ENCODE measurements around the gene UBE2Z. TPM values are rescaled to one million over a fixed set of nuclear protein-coding genes. Genes with fewer than 3 reads are reported as not detected.

UBE2Z gene
- total RNA-seq, 1 donor from 2014 or later = 76.5 TPM

Other genes starting within 250 kb of the UBE2Z start
- gene PRAC1, start 185.9 kb upstream of the UBE2Z start, total RNA-seq (ENCODE audit: unreplicated experiment) = not detected
- not detected for gene PRAC2, start 185.2 kb upstream of the UBE2Z start, total RNA-seq (ENCODE audit: unreplicated experiment)
- 0.20 TPM for gene HOXB13, start 179.7 kb upstream of the UBE2Z start, total RNA-seq (ENCODE audit: unreplicated experiment)
- 35.4 TPM for gene TTLL6, start 91.2 kb upstream of the UBE2Z start, total RNA-seq (ENCODE audit: unreplicated experiment)
- gene CALCOCO2, start 77.4 kb upstream of the UBE2Z start, total RNA-seq (ENCODE audit: unreplicated experiment) = 142 TPM
- gene ATP5MC1, start 15.6 kb upstream of the UBE2Z start, total RNA-seq (ENCODE audit: unreplicated experiment) = 61.0 TPM
- 143 TPM for gene SNF8, start 36.4 kb downstream of the UBE2Z start, total RNA-seq (ENCODE audit: unreplicated experiment)
- not detected for gene GIP, start 60.2 kb downstream of the UBE2Z start, total RNA-seq (ENCODE audit: unreplicated experiment)
- gene IGF2BP1, start 89.0 kb downstream of the UBE2Z start, total RNA-seq (ENCODE audit: unreplicated experiment) = 260 TPM
- gene B4GALNT2, start 224.4 kb downstream of the UBE2Z start, total RNA-seq (ENCODE audit: unreplicated experiment) = 0.98 TPM

Measured in glutamatergic neuron (in vitro differentiated cells).